HG03565 (cell line): ENCODE data around the gene CHIC2.

ENCODE experiments used
- ATAC-seq: cut with Tn5 transposase; IDR thresholded peaks from one replicate; pipeline ENCODE4 v1.9.1; 2021; ENCODE audit warnings: mild to moderate bottlenecking, moderate library complexity; ENCODE audit not compliant: unreplicated experiment

Gene CHIC2

DNA sequence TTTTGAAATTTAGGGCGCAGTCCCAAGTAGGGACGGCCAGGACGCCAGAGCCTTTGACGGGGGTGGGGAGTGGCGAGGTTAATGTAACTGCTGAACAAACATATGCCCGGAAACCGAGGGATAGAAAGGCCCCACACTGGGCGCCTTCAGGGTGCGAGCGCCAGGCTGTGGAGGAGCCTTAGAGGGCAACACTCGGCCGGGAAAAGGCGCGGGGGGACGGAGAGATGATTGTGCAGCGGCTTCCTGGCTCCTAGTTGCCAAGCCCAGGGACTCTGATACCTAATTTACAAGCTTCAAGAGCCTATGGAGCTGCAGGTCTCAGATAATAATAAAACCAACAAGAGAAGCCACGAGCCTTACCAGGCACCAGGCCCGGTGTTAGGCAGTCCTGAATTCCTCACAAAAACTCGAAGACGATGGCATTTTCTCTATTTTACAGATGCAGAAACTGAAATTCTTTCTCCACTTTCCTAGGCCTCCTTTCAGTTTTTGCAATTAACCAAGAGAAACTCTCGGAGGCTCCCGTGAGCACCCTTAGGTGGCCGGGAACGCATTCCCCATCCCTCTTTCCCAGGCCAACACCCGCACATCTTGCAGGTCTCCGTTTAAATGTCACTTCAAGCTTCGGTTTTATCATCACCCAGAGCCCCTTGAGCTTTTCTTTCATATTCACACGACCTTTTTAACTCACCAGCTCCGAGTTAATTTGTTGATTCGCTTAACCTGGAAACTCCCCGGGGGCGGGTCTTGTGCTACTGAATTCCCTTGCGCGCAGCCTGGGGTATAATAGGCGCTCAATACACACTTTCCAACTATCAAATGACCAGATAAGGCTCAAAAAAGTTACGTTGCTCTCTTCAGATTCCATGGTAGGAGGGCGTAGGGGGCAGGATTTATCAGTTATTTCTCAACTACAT lies 29.2 kb upstream of the CHIC2 start:
- no peak for ATAC-seq

- ATAC-seq, result no peak
Measured at GRCh38 chr4:54092405-54093323, 28.3 kb upstream of the CHIC2 start.

DNA sequence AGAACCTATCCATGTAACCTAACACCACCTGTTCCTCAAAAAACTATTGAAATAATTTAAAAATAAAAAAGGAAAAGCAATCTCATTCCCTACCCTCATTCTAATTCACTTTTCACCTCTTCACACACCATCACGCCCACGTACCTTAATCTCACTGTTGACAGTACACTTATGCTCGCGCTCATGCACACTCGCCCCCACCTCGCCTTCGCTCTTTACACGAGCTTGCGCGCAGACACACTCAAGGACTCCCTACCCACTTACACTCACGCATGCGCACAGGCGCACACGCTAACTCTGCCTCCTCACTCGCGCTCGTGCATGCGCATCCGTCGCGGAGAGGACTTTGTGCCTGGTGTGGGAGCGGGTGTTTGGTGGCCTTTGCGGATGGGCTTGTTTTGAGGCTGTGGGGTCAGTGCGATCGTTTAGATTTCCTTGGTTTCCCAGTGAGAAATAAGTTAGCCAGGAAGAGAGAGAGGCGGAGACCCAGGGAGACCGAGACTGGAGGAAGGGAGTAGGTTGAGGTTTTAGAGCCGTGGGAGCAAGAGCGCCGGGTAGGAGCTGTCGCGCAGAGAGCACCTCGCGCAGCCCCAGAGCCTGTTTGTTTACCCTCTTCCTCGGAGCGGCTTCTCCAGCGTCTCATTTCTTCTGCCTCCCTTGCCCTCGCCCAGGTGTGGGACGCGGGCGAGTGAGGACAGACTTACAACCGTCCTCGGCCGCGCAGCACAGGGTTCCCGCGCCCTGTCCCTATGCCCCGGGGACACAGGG lies 27.4 kb upstream of the CHIC2 start:
- ATAC-seq, result peak; percentile 80

GRCh38 chr4:54090804-54091623 lies 26.6 kb upstream of the CHIC2 start:
- ATAC-seq, result no peak

DNA sequence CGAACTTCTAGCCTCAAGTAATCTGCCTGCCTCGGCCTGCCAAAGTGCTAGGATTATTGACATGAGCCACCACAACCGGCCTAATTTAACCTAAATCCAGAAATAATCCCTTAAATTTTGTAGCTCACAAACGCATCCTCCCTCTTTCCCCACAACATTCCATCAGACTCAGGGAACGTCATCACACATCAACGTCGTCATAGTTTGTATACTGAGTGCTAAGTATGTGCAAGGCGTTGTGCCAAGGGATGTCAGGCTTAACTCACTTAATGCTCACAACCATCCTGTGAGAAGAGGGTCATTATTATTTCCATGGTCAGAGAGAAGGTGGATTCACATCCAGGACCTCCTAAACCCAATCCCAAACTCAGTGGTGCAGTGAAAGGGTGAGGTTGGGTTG lies 26.0 kb upstream of the CHIC2 start:
- no peak for ATAC-seq

DNA sequence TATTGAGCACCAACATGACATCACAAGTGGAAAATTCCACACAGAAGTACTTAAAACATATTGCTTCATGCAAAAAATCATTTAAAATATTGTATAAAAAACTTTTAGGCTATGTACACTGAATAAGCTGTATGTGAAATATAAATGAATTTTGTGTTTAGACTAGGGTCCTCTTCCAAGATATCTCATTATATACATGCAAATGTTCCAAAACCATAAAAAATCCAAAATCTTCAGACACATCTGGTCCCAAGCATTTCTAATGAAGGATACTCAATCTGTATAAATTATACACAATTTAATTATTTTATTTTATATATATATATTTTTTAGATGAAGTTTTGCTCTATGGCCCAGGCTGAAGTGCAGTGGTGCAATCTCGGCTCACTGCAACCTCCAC lies 25.5 kb upstream of the CHIC2 start:
- ATAC-seq, result no peak

DNA sequence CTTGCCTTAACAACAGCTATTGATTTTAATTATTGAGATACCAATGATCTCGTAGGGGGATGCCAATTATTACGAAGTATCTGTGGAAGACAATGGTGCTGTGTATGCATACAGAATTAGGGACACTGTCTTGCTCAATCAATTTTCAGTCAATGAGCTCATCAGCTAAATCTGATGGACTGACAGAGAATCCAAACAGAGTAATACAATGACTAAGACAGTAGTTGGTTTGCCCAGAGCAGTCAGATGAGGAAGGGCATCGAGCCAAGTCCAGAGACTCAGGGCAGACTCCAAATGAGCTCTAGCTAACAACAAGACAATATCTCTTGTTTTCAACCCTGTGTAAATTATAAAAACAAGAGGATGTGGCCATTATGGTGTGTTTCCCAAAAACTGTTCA lies 20.9 kb upstream of the CHIC2 start:
- no peak for ATAC-seq

DNA sequence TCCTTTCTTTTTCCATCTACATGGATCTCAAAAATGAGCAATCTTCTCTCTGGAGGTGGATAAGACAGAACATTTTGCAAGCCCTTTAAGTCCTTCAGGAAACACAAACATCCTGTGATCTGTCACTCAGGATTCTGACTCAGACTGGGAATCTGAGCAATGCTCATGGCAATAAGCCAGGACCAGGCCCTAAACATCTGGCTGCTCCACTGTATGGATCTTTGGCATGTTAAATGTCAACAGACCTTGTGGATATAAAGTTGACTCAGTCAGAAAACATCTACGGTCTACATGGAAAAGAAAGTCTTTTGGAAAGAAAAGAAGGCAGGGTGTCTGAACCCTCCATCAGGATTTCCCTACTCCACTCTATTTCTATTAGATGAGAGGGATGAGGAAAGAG lies 17.8 kb upstream of the CHIC2 start:
- ATAC-seq, result no peak

GRCh38 chr4:54077812-54078211 lies 13.4 kb upstream of the CHIC2 start:
- ATAC-seq, result no peak

DNA sequence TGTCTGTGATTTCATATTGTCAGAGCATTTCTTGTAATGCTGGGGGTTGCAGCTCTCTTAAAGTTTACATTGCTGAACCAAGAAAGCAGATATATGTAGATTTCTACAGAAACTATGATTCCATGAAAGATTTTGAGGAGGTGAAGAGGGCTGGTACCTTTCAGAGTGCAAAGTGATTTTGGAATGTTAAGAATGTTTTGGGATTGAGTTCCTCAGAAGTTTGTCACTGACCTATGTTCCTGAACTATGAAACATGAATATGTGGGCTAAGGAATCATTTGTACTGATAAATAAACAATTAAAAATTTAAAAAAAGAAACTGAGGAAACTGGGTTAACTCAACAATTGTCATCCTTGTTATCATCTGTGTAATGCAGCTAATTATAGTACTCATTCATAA lies 12.3 kb upstream of the CHIC2 start:
- ATAC-seq, result no peak

DNA sequence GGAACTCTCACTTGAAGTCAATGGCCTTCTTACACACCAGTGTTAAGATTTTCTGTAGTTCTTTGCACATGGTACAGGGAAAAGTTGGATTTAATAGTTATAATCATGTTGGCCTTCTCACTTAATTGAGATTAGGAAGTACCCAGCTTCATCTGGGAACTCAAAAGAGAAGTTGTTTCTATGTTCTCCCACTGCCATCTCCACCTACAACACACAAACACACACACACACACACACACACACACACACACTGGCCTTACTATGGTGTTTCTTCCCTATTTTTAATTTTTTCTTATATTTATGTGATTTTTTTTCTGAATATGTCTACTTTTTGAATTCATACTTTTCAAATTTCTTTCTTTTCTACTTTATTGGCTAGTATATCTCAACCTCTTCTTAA lies 10.0 kb upstream of the CHIC2 start:
- ATAC-seq, result no peak

DNA sequence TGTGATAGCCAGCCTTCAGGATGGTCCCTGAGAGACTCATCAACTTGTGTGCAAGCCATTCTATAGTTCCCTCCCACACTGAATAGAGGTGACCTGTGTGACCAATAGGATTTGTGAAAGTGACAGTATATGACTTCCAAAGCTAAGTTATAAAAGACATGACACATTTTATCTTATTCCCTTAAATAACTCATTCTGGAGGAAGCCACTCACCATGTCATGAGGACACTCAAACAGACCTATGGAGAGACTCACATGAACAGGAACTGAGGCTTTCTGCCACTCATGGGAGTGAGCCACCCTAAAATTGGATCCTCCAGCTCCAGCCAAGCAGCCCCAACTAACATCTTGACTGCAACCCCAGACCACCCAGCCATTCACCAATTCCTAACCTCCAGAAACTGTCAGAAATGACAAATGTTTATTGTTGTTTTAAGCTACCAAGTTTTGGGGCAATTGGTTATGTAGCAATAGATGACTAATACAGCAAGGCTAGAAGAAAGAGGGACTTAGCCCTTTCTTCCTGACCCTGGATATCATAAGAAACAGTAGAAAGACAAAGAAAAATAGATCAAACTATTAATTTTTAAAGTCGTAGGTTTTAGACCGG lies 9.0 kb upstream of the CHIC2 start:
- no peak for ATAC-seq

DNA sequence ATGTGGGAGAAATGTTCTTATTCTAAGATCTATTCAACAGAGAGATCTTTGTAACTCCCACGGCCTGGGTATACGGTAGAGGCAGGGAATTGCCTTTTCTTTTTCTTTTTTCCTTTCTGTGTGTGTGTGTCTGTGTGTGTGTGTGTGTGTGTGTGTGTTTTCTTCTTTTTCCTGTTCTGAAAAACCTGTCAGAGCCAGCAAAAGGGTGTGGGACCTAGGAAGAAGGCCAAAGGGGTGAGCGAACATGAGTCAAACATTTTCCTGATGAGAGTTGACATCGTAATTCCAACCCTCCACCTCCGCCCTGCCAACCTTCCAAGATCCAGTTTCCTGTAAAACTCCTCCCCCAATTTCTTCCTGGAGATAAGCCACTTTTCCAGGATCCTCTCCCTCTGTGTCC lies 2.8 kb upstream of the CHIC2 start:
- no peak for ATAC-seq

- ATAC-seq, result no peak
Measured at GRCh38 chr4:54066718-54067129, 2.3 kb upstream of the CHIC2 start.

DNA sequence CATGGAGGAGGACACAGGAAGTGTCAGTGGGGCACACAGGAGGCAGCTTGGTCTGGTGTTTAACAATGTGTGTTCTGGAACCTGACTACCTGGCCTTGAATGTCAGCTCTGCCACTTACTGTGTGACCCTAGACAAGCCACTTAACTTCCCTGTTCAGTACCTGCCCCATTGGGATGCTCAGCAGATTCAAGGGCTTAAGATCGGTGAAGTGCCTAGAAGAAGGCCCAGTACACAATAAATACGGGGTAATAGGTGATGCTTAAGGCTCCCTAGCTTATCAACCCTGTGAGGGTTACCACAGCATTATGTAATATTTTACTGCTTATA lies 1.6 kb upstream of the CHIC2 start:
- ATAC-seq, result no peak

DNA sequence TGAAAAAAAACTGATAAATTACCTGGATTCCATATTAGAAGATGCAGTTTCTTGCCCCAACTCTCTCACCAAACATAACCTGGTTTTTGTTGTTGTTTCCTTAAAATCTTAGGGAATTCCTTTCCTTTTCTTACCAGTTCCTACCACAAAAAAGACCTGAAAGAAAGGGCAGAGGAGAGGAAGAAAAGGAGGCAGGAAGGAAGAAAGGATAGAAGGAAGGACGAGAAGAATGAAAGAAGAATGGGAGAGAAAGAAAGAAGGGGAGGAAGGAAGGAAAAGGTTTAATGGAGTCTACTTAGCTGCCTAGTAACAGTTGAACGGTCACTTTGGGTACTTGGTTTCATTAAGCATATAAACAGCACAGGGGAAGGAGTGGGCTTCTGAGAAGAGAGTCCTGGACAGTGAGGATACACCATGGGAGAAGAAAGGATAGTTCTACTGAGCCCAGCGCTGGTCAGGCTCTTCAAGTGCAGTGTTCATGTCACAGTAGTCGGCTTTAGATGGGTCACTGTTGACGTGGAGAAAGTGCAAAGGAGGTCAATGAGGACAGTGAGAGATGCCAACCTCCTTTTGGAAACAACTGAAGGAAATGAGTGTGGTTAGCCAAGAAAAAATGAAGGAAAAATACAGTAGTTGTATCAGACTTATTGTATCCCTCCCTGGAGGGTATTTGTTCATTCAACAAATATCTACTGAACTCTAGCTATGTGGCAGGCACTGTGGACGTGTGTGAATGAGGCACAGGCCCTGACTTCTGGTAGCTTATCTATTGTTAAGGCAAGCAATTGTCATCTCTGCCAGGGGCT lies 1.1 kb upstream of the CHIC2 start:
- ATAC-seq, result no peak

DNA sequence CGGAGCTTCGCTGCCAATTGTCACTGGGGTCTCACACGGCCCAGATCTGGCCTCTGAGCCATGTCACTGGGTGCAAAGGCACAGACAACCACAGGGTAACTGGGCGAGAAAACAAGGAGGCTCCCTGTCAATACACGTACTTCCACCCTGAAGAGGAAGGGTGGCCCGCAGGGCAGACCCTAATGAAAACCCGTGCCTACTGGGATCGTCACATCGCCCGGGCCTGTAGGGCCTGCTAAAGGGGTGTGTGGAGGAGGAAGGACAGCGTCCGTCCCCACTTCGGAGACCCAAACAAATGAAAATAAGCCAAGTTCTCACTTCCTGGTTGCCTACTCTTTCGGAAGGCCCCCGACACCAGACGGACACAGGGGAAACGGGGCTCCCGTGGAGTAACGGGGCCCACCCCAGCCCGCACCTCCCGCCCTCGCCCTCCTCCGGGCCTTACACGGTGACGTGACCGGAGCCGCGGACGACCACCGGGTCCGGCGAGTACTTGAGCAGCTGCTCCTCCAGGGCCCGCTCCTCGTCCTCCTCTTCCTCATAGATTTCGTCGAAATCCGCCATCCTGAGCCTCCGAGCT lies 578 bp downstream of the CHIC2 start:
- ATAC-seq, result peak; percentile 12

GRCh38 chr4:54063229-54063628 lies 1.2 kb downstream of the CHIC2 start:
- no peak for ATAC-seq

- no peak for ATAC-seq
Measured at GRCh38 chr4:54062392-54062791, 2.0 kb downstream of the CHIC2 start.
